NT2/D1 (cell line): ENCODE measurements around the gene HSD3B2.
"Not testable (repeated sequence)": the region's sequence is repeated elsewhere in the genome, so short reads cannot be mapped to it uniquely, and the experiment has no call there.

ENCODE experiments used
- DNase-seq: peaks from one replicate; pipeline ENCODE4 v3.0.0-alpha.2; 2011; ENCODE audit warnings: low read depth, low spot score
- H3K27me3 ChIP-seq: 2 replicates; pipeline ENCODE4 v1.6.0; 2011; ENCODE audit warnings: mild to moderate bottlenecking; ENCODE audit not compliant: insufficient read length, insufficient read depth
- H3K36me3 ChIP-seq: 2 replicates; pipeline ENCODE4 v1.6.1; 2011; ENCODE audit warnings: mild to moderate bottlenecking, low read length, mixed read lengths; ENCODE audit not compliant: insufficient read depth, insufficient read length
- H3K4me1 ChIP-seq: 2 replicates; pipeline ENCODE4 v1.5.1; 2011; ENCODE audit not compliant: insufficient read depth, insufficient read length
- H3K4me3 ChIP-seq: 2 replicates; pipeline ENCODE4 v1.5.1; 2011; ENCODE audit warnings: low read depth; ENCODE audit not compliant: insufficient read length
- H3K9ac ChIP-seq: 2 replicates; pipeline ENCODE4 v1.6.0; 2011; ENCODE audit warnings: low read depth; ENCODE audit not compliant: insufficient read length
- H3K9me3 ChIP-seq: 2 replicates; pipeline ENCODE4 v1.5.1; 2011; ENCODE audit warnings: mild to moderate bottlenecking, low read length; ENCODE audit not compliant: insufficient read depth
- SUZ12 ChIP-seq: IDR thresholded peaks from 2 replicates; pipeline ENCODE4 v1.6.1; 2011; ENCODE audit not compliant: insufficient read length, insufficient read depth; ENCODE audit errors: extremely low read depth
- YY1 ChIP-seq: IDR thresholded peaks from 2 replicates; pipeline ENCODE4 v1.6.1; 2011; ENCODE audit not compliant: insufficient read length, insufficient read depth
- ZNF274 ChIP-seq: IDR thresholded peaks from 2 replicates; pipeline ENCODE4 v1.6.1; 2011; ENCODE audit warnings: mild to moderate bottlenecking, low read depth, low read length

Gene HSD3B2

DNA sequence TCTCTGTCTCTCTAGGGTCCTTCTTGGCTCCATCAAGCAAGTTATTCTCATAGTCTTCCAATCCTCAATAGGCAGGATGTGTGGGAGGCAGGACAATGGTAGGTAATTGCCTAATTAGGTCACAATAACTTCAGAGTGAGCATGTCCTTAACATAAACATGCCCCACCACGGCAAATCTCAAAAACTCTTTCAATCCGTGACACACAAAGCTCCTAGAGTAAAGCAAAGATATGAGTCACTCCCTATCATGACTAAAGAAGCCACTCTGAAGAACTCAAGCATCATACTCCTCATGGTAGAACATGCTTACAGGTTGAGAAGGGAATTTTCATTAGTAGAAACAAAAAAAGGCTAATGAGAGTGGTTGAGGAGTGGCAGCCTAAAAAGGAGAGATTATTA is 41.5 kb upstream of the HSD3B2 start:
- no peak for TF ChIP-seq SUZ12
- no peak for TF ChIP-seq ZNF274
- TF ChIP-seq YY1 = no peak
- Histone ChIP-seq H3K9ac (no peak overlapping the region), H3K36me3 (no peaks in the 10 kb centered on the region), H3K27me3 (no peaks in the 10 kb centered on the region), H3K4me1 (no peaks in the 10 kb centered on the region), H3K4me3 (no peak overlapping the region), H3K9me3 (no peaks in the 10 kb centered on the region)
- no peak for DNase-seq

DNA sequence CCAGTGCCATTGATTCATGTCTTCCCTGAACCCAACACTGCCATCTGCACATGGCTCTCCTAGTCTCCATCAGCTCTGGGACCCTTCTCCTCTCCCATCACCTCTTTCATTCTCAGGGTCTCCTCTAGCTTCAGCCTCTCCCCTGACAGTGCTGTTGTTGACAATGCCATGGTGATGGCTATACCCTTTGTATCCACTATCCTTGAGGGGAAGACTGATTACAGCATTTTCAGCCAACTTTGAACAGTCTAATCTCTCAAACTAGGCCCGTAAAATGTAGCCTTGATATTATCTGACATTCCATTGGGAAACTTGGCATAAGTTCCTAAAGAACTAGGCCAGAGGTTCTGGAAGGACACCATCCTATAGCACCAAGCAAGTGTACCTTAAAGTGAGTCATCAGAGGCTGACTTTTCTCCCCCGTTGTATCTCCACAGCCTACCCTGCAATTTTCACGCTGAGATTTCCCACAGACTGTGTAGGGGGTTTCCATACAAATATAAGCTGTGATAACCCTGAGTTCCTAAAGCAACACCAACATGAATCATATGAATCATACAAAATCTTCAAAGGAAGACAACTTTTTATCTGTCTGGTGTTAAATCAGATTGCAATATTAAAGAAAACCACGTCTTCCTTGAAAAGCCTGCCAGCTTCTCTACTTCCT is 40.6 kb upstream of the HSD3B2 start:
- H3K4me1 ChIP-seq = no peaks in the 10 kb centered on the region
- no peaks in the 10 kb centered on the region for H3K27me3 ChIP-seq

DNA sequence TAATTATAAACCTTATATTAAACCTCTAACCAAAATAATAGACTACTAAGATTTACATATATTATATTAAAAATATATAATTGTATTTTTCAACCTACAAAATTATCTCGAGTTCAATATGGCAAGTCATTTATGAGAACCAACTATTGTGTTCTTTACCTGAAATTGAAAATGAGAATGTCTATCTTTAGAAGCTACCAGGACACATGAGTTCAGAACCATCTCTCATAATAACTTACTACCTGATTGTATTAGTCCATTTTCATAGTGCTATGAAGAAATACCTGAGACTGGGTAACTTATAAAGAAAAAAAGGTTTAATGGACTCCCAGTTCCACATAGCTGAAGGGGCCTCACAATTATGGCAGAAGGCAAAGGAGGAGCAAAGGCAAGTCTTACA is 39.6 kb upstream of the HSD3B2 start:
- Histone ChIP-seq H3K27me3 (no peaks in the 10 kb centered on the region), H3K4me1 (no peaks in the 10 kb centered on the region), H3K9me3 (no peaks in the 10 kb centered on the region), H3K4me3 (no peak overlapping the region), H3K9ac (no peak overlapping the region), H3K36me3 (no peaks in the 10 kb centered on the region)
- DNase-seq = no peak
- TF ChIP-seq YY1 (no peak), SUZ12 (no peak), ZNF274 (no peak)

More for the DNA sequence above, 40.6 kb upstream of the HSD3B2 start:
- TF ChIP-seq ZNF274 (no peak), SUZ12 (no peak), YY1 (no peak)
- DNase-seq = no peak
- Histone ChIP-seq H3K36me3 (no peaks in the 10 kb centered on the region), H3K9ac (no peak overlapping the region), H3K9me3 (no peaks in the 10 kb centered on the region), H3K4me3 (no peak overlapping the region)

DNA sequence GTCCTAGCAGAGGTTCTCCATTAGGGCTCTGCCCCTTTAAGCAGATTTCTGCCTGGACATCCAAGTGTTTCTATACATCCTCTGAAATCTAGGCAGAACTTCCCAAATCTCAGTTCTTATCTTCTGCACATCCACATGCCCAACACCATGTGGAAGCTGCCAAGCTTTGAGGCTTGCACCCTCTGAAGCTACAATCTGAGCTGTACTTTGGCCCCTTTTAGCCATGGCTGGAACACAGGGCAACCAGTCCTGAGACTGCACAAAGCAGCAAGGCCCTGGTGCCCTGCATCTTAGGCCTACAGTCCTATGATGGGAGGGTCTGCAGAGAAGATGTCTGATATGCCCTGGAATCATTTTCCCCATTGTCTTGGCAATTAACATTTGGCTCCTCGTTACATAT is 38.4 kb upstream of the HSD3B2 start:
- TF ChIP-seq SUZ12 = no peak
- no peak for TF ChIP-seq YY1
- TF ChIP-seq ZNF274 = no peak
- H3K4me1 ChIP-seq = no peaks in the 10 kb centered on the region
- H3K36me3 ChIP-seq = no peaks in the 10 kb centered on the region
- H3K27me3 ChIP-seq = no peaks in the 10 kb centered on the region
- H3K9me3 ChIP-seq = no peaks in the 10 kb centered on the region
- no peak for DNase-seq
- no peak overlapping the region for H3K4me3 ChIP-seq
- no peak overlapping the region for H3K9ac ChIP-seq

DNA sequence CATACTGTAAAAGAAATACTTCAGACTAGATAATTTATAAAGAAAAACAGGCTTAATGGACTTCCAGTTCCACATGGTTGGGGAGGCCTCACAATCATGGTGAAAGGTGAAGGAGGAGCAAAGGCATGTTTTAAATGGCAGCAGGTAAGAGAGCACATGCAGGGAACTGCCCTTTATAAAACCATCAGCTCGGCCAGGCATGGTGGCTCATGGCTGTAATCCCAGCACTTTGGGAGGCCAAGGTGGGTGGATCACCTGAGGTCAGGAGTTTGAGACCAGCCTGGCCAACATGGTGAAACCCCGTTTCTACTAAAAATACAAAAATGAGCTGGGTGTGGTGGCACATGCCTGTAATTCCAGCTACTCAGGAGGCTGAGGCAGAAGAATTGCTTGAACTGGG is 37.4 kb upstream of the HSD3B2 start:
- not testable (repeated sequence) for H3K27me3 ChIP-seq, DNase-seq, H3K4me3 ChIP-seq, H3K9me3 ChIP-seq, H3K4me1 ChIP-seq, H3K9ac ChIP-seq, H3K36me3 ChIP-seq

DNA sequence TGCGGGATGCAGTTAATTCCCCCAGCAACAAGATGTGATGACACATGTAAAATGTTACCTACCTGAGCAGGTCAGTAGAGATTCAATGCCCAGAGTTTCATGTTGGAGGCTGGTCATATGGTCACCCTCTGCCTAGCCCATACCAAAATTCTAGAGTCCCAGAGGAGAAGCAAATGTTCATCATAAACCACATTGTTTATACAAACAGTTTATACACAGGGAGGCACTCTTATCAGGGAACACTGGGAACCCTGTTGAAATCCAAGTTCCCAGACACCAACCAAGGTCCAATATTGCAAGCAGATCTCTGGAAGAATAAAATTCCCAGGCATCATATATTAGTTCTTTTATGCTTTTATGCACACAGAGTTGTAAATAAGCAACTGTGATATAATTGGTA is 35.8 kb upstream of the HSD3B2 start:
- Histone ChIP-seq H3K27me3 (no peaks in the 10 kb centered on the region), H3K4me3 (no peak overlapping the region), H3K9me3 (no peaks in the 10 kb centered on the region; the same call in 1 of the 2 replicates), H3K4me1 (no peaks in the 10 kb centered on the region), H3K9ac (no peak overlapping the region), H3K36me3 (no peaks in the 10 kb centered on the region)
- no peak for TF ChIP-seq ZNF274
- no peak for DNase-seq

DNA sequence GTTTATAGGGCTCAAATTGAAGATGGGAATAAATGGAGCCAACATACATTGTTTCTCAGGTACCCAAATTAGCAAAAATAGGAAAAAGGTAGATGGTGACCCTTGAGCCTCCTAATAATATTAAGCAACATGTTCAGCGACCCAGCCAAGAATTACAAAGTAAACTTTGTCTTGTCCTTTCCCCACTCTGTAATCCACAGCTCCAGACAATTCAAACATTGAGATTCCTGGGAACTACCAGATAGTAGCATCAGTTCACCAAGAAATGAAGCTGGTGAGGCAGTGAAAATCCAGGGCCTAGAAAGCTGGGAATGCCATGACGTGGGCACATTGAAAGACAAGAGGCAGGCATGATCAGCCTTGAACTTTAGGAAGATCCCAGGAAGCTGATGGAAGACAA is 34.6 kb upstream of the HSD3B2 start:
- Histone ChIP-seq H3K9me3 (no peaks in the 10 kb centered on the region; the same call in 1 of the 2 replicates), H3K4me1 (no peaks in the 10 kb centered on the region), H3K4me3 (no peak overlapping the region), H3K27me3 (no peaks in the 10 kb centered on the region), H3K9ac (no peak overlapping the region), H3K36me3 (no peaks in the 10 kb centered on the region)
- TF ChIP-seq ZNF274 (no peak), SUZ12 (no peak), YY1 (no peak)
- no peak for DNase-seq

DNA sequence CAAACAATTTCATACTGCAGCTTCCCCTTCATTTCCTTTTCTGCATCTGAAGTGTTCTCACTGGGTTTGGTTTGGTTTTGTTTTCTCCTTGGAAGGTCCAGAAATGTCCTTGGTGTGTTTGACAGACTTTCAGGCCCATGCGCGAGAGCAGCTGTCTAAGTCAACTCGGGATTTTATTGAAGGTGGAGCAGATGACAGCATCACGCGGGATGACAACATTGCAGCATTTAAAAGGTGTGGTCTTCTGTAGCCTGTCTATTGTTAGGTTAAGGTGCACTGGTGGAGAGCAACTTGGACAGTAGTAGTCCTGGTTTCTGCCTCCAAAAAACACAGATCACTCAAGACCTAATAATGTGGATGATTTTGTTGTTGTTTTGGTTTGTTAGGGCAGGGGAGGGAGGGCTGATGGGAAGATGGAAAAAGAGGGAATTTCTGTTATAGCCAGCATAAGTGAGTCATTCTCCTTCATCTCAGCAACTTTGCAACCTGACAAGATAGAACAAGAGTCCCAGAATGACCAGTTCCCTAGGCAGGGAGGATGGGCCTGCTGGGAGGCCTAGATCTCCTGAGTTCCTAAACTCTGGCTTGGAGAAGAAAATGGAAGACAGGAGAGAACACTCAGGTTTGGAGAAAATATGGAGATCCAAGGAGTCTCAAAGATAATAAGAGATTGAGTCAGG is 33.8 kb upstream of the HSD3B2 start:
- H3K4me1 ChIP-seq = no peaks in the 10 kb centered on the region
- no peak for DNase-seq
- no peak for TF ChIP-seq YY1
- no peak for TF ChIP-seq ZNF274
- no peak for TF ChIP-seq SUZ12

More for the DNA sequence above, 33.8 kb upstream of the HSD3B2 start:
- Histone ChIP-seq H3K9me3 (no peaks in the 10 kb centered on the region; the same call in 1 of the 2 replicates), H3K27me3 (no peaks in the 10 kb centered on the region), H3K36me3 (no peaks in the 10 kb centered on the region), H3K9ac (no peak overlapping the region), H3K4me3 (no peak overlapping the region)
